Renal cortex interstitium (tissue), 11 donors: ENCODE data around the gene TSPEAR. TPM values are rescaled to one million over a fixed set of nuclear protein-coding genes. Genes with fewer than 3 reads are reported as not detected.
"Not testable (repeated sequence)": the region's sequence is repeated elsewhere in the genome, so short reads cannot be mapped to it uniquely, and the experiment has no call there.

ENCODE experiments used
- DNase-seq, 11 donors: peaks; one replicate each; pipeline ENCODE4 v3.0.0-alpha.2; 2013; ENCODE audit warnings: low read depth in 9 of 11, low spot score in 4 of 11; ENCODE audit errors: extremely low read depth in 1 of 11
- polyA plus RNA-seq, 3 donors: library from polyadenylated mRNA; unstranded; fragments of 120-200 nt; gene quantifications; one replicate each; pipeline ENCODE4 v1.2.1, GENCODE V29; 2013; ENCODE audit not compliant: insufficient read length in 3 of 3

Gene TSPEAR
- polyA plus RNA-seq, 3 donors = 0.82 to 1.5 (median 0.89) TPM

- DNase-seq = no peak
Measured at GRCh38 chr21:44480200-44481053, 230.9 kb downstream of the TSPEAR start.

GRCh38 chr21:44479556-44480199 lies 231.7 kb downstream of the TSPEAR start:
- not testable (repeated sequence) for DNase-seq

- no peak for DNase-seq
Measured at GRCh38 chr21:44478801-44479167, 232.6 kb downstream of the TSPEAR start.

- no peak for DNase-seq
Measured at GRCh38 chr21:44478124-44478800, 233.1 kb downstream of the TSPEAR start.

GRCh38 chr21:44477712-44478111 lies 233.7 kb downstream of the TSPEAR start:
- DNase-seq = no peak

GRCh38 chr21:44477131-44477530 lies 234.2 kb downstream of the TSPEAR start:
- no peak for DNase-seq

GRCh38 chr21:44475266-44475845 lies 236.0 kb downstream of the TSPEAR start:
- DNase-seq = no peak

GRCh38 chr21:44473915-44474555 lies 237.3 kb downstream of the TSPEAR start:
- no peak for DNase-seq

GRCh38 chr21:44471996-44472395 lies 239.4 kb downstream of the TSPEAR start:
- DNase-seq = no peak

GRCh38 chr21:44471341-44471740 lies 240.0 kb downstream of the TSPEAR start:
- no peak for DNase-seq

GRCh38 chr21:44467859-44468195 lies 243.5 kb downstream of the TSPEAR start:
- DNase-seq = no peak

- no peak for DNase-seq
Measured at GRCh38 chr21:44466996-44467858, 244.1 kb downstream of the TSPEAR start.

GRCh38 chr21:44466351-44466954 lies 244.9 kb downstream of the TSPEAR start:
- no peak for DNase-seq

GRCh38 chr21:44464351-44464750 lies 247.0 kb downstream of the TSPEAR start:
- DNase-seq = no peak

- DNase-seq = no peak
Measured at GRCh38 chr21:44463724-44464123, 247.6 kb downstream of the TSPEAR start.

GRCh38 chr21:44462834-44463200 lies 248.6 kb downstream of the TSPEAR start:
- no peak for DNase-seq

GRCh38 chr21:44462086-44462833 lies 249.1 kb downstream of the TSPEAR start:
- DNase-seq = no peak
